ENCODE results near the gene MIER2.

DNA sequence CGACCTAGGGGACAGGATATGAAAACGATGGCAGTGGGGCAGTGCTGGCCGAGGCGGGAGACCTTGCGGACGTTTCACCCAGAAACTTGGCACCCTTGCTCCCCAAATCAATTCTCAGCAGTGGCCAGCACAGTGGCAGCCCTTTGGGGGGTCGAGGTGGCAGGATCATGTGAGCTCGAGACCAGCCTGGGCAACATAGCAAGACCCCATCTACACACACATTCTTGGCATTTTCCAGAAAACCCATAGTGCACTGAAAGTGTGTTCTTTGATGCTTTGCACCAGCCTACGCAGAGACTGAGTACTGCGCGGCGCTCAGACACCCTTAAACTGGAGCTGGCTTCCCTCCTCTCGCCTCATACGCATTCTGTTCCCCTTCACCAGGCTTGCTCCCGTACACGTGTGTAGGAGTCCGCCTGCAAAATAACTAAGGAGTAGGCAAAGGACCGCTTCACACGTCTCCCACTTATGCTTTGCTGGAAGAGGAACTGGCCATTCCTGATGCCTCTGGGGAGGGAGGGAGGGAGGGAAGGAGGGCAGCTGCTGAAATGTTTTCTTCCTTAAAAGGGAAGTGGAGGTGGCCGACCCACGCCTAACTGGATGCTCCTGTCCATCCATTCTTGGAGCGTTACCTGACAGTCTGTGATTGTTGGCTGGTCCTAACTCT, 23.5 kb upstream of the MIER2 start:
- TF ChIP-seq, protein P1, sequence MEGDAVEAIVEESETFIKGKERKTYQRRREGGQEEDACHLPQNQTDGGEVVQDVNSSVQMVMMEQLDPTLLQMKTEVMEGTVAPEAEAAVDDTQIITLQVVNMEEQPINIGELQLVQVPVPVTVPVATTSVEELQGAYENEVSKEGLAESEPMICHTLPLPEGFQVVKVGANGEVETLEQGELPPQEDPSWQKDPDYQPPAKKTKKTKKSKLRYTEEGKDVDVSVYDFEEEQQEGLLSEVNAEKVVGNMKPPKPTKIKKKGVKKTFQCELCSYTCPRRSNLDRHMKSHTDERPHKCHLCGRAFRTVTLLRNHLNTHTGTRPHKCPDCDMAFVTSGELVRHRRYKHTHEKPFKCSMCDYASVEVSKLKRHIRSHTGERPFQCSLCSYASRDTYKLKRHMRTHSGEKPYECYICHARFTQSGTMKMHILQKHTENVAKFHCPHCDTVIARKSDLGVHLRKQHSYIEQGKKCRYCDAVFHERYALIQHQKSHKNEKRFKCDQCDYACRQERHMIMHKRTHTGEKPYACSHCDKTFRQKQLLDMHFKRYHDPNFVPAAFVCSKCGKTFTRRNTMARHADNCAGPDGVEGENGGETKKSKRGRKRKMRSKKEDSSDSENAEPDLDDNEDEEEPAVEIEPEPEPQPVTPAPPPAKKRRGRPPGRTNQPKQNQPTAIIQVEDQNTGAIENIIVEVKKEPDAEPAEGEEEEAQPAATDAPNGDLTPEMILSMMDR (conservative IDR thresholded peaks at IDR 0.05; ENCODE audit: low read depth, low read length) = no peak
- TF ChIP-seq EZH2 (IDR thresholded peaks at IDR 0.05; ENCODE audit: low read length, unreplicated experiment) (no peak), EZH2phosphoT487 (IDR thresholded peaks at IDR 0.05; ENCODE audit: borderline replicate concordance, low read length) (no peak)
